ENCODE data around the gene SCN10A.

DNA sequence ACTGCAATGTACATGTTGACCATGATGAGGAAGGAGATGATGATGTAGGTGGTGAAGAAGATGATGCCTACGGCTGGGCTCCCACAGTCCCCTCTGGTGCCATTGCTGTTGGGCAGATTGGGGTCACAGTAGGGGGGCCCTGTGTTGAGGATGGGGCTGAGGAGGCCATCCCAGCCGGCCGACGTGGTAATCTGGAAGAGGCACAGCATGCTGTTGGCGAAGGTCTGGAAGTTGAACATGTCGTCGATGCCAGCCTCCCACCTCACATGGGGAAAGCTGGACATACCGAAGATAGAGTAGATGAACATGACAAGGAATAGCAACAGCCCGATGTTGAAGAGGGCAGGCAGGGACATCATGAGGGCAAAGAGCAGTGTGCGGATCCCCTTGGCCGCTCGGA lies 118.0 kb downstream of the SCN10A start:
- TF ChIP-seq CTCF (IDR thresholded peaks at IDR 0.05) (no peak), POLR2A (IDR thresholded peaks at IDR 0.05) (no peak)

Measured in esophagus squamous epithelium (tissue), 4 donors.